Measurements from ENCODE around the gene PSAPL1.

Gene PSAPL1

DNA sequence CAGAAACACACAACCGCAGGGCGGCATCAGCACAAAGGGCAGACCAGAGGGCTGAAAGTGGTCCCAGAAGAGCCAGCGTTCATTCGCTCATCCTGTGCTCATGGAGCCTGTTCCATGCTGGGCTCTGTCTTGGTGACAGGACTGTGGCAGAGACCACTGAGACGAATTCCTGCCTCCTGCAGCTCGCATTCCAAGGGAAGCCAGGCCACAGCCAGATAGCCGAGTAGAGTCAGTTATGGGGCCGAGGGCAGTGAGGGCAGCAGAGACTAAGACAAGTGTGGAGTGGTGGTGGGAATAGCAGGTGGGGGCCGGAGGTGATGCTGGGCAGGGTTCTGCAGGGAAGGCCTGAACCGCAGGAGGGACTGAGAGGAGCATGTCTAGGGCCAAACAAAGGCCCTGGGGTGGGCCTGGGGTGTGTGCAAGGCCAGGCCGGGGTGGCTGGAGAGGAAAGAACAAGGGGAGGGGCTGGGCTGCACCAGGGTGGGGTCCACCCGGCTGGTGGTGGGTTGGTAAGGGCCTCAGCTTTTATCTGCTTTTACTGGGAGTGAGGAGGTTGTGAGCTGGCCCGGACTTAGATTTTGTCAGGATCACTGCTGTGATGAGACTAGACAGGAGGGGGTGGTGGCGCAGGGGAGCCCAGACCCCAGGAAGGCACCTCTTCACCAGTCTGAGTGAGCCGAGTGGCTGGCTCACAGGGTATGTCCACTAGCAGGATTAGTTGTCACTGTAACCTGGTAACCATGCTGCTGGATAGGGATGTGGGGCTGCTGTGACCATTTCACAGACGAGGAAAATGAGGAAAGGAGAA lies 6.3 kb downstream of the PSAPL1 start:
- no peak overlapping the region for H3K23ac ChIP-seq (ENCODE audit: low read length in 2 of 2)
- no peak overlapping the region for H3K18ac ChIP-seq (ENCODE audit: low read depth in 1 of 2, low read length in 2 of 2)
- no peak overlapping the region for H3K4me2 ChIP-seq (ENCODE audit: low read length, poor library complexity, severe bottlenecking)
- H3K36me3 ChIP-seq (ENCODE audit: control insufficient read depth in 1 of 2, insufficient read depth in 2 of 2, low read depth in 1 of 2, low read length in 2 of 2), result no peaks in the 10 kb centered on the region
- H3K79me1 ChIP-seq (replicated peaks; ENCODE audit: low read length, poor library complexity, severe bottlenecking), result no peaks in the 10 kb centered on the region
- no peak overlapping the region for H2BK12ac ChIP-seq (ENCODE audit: low read length in 2 of 2)
- no peaks in the 10 kb centered on the region for H3K9me3 ChIP-seq (ENCODE audit: control insufficient read depth, low read length)
- no peak overlapping the region for H3K27ac ChIP-seq (ENCODE audit: low read length, poor library complexity, severe bottlenecking)
- no peak overlapping the region for H3K4ac ChIP-seq (ENCODE audit: low read depth in 1 of 2, low read length in 2 of 2)
- WGBS, result 76% methylated on average over 16 of the region's 16 CpGs
- no peak overlapping the region for H2BK120ac ChIP-seq (ENCODE audit: low read depth, low read length)
- no peak overlapping the region for H3K4me3 ChIP-seq (ENCODE audit: insufficient read depth in 1 of 2, low read depth in 1 of 2, low read length in 2 of 2)
- no peak overlapping the region for H2BK5ac ChIP-seq (ENCODE audit: low read depth, low read length, poor library complexity, severe bottlenecking)
- H2AK5ac ChIP-seq (ENCODE audit: low read length, severe bottlenecking), result no peak overlapping the region
- H3K14ac ChIP-seq (ENCODE audit: low read length in 2 of 2), result no peak overlapping the region
- peak overlapping the region; percentile 22 for H4K91ac ChIP-seq (ENCODE audit: low read length)
- peak overlapping the region; percentile 8 for H2BK15ac ChIP-seq (ENCODE audit: low read depth, poor library complexity, severe bottlenecking)
- H3K9ac ChIP-seq (ENCODE audit: low read length), result no peak overlapping the region
- peaks cover 5% of the 10 kb centered on the region for H3K4me1 ChIP-seq (ENCODE audit: control insufficient read depth, insufficient read depth, low read depth, low read length)
- no peak for DNase-seq
- no peak overlapping the region for H2AFZ ChIP-seq (ENCODE audit: low read depth, low read length)
- H3K27me3 ChIP-seq (ENCODE audit: control insufficient read depth in 1 of 2, insufficient read depth in 1 of 2, low read length in 2 of 2), result peaks cover 0 to 13% of the 10 kb centered on the region in 2 experiments
- H4K8ac ChIP-seq (ENCODE audit: low read length), result no peak overlapping the region

DNA sequence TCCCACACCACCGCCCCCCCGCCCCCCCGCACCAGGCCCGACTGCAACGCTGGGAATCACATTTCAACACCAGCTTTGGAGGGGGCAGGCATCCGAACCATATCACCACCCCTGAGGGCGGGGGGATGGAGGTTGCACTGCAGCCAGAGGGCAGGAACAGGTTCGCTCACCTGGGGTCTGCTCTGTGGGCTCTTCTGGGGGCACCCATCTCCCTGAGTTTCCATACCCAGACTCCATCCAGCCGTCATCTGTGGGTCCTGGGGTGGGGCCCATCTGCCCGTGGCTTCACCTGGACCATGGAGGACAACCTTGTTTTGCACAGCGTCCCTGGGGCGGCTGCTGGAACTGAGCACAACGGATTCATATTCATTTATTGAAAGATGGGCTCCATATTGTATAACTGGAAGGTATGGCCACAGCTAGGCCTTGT lies 6.9 kb downstream of the PSAPL1 start:
- no peak overlapping the region for H2BK15ac ChIP-seq (ENCODE audit: low read depth, poor library complexity, severe bottlenecking)
- H3K9me3 ChIP-seq (ENCODE audit: control insufficient read depth, low read length), result no peaks in the 10 kb centered on the region
- no peak overlapping the region for H3K18ac ChIP-seq (ENCODE audit: low read depth in 1 of 2, low read length in 2 of 2)
- H3K9ac ChIP-seq (ENCODE audit: low read length), result no peak overlapping the region
- H3K23ac ChIP-seq (ENCODE audit: low read length in 2 of 2), result no peak overlapping the region
- no peak overlapping the region for H3K4me2 ChIP-seq (ENCODE audit: low read length, poor library complexity, severe bottlenecking)
- no peaks in the 10 kb centered on the region for H3K36me3 ChIP-seq (ENCODE audit: control insufficient read depth in 1 of 2, insufficient read depth in 2 of 2, low read depth in 1 of 2, low read length in 2 of 2)
- H3K14ac ChIP-seq (ENCODE audit: low read length in 2 of 2), result no peak overlapping the region
- 84% methylated on average over 13 of the region's 13 CpGs for WGBS
- H3K27me3 ChIP-seq (ENCODE audit: control insufficient read depth in 1 of 2, insufficient read depth in 1 of 2, low read length in 2 of 2), result peaks cover 0 to 15% of the 10 kb centered on the region in 2 experiments
- H3K4me1 ChIP-seq (ENCODE audit: control insufficient read depth, insufficient read depth, low read depth, low read length), result peaks cover 5% of the 10 kb centered on the region
- no peak overlapping the region for H3K4me3 ChIP-seq (ENCODE audit: insufficient read depth in 1 of 2, low read depth in 1 of 2, low read length in 2 of 2)
- no peak overlapping the region for H2AK5ac ChIP-seq (ENCODE audit: low read length, severe bottlenecking)
- H4K8ac ChIP-seq (ENCODE audit: low read length), result no peak overlapping the region
- H2BK120ac ChIP-seq (ENCODE audit: low read depth, low read length), result no peak overlapping the region
- no peak overlapping the region for H2AFZ ChIP-seq (ENCODE audit: low read depth, low read length)
- DNase-seq, result no peak
- H3K4ac ChIP-seq (ENCODE audit: low read depth in 1 of 2, low read length in 2 of 2), result no peak overlapping the region
- no peak overlapping the region for H2BK5ac ChIP-seq (ENCODE audit: low read depth, low read length, poor library complexity, severe bottlenecking)
- H4K91ac ChIP-seq (ENCODE audit: low read length), result no peak overlapping the region
- no peak overlapping the region for H2BK12ac ChIP-seq (ENCODE audit: low read length in 2 of 2)
- no peaks in the 10 kb centered on the region for H3K79me1 ChIP-seq (replicated peaks; ENCODE audit: low read length, poor library complexity, severe bottlenecking)
- H3K27ac ChIP-seq (ENCODE audit: low read length, poor library complexity, severe bottlenecking), result no peak overlapping the region

DNA sequence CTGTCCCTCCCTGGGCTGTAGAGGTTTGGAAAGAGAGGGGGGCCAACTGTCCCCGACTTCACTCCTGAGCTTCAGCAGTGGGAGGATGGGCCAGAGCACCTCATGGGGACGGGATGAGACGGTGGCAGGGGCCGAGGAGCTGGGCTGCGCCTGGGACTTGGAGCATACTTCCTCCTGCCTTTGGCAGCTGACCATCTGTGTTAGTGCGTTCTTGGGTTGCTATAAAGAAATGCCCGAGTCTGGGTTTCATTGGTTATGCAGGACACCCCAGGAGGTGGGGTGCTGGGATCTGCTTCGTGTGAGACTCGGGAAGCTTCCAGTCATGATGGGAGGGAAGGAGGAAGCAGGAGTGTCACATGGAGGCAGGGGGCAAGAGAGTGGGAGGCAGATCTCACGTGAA lies 7.4 kb downstream of the PSAPL1 start:
- Histone ChIP-seq H3K27me3 (ENCODE audit: control insufficient read depth in 1 of 2, insufficient read depth in 1 of 2, low read length in 2 of 2) (peaks cover 0 to 15% of the 10 kb centered on the region in 2 experiments), H3K9ac (ENCODE audit: low read length) (no peak overlapping the region), H2BK15ac (ENCODE audit: low read depth, poor library complexity, severe bottlenecking) (no peak overlapping the region), H4K91ac (ENCODE audit: low read length) (no peak overlapping the region), H3K14ac (ENCODE audit: low read length in 2 of 2) (no peak overlapping the region), H2BK120ac (ENCODE audit: low read depth, low read length) (no peak overlapping the region), H2BK5ac (ENCODE audit: low read depth, low read length, poor library complexity, severe bottlenecking) (no peak overlapping the region), H4K8ac (ENCODE audit: low read length) (no peak overlapping the region), H3K36me3 (ENCODE audit: control insufficient read depth in 1 of 2, insufficient read depth in 2 of 2, low read depth in 1 of 2, low read length in 2 of 2) (no peaks in the 10 kb centered on the region), H2AFZ (ENCODE audit: low read depth, low read length) (no peak overlapping the region), H3K4me1 (ENCODE audit: control insufficient read depth, insufficient read depth, low read depth, low read length) (peaks cover 7% of the 10 kb centered on the region), H3K9me3 (ENCODE audit: control insufficient read depth, low read length) (no peaks in the 10 kb centered on the region), H3K27ac (ENCODE audit: low read length, poor library complexity, severe bottlenecking) (no peak overlapping the region), H3K4me3 (ENCODE audit: insufficient read depth in 1 of 2, low read depth in 1 of 2, low read length in 2 of 2) (no peak overlapping the region), H2AK5ac (ENCODE audit: low read length, severe bottlenecking) (no peak overlapping the region), H3K23ac (ENCODE audit: low read length in 2 of 2) (no peak overlapping the region), H2BK12ac (ENCODE audit: low read length in 2 of 2) (no peak overlapping the region), H3K4ac (ENCODE audit: low read depth in 1 of 2, low read length in 2 of 2) (no peak overlapping the region), H3K4me2 (ENCODE audit: low read length, poor library complexity, severe bottlenecking) (no peak overlapping the region), H3K79me1 (replicated peaks; ENCODE audit: low read length, poor library complexity, severe bottlenecking) (no peaks in the 10 kb centered on the region), H3K18ac (ENCODE audit: low read depth in 1 of 2, low read length in 2 of 2) (no peak overlapping the region)
- 82% methylated on average over 10 of the region's 10 CpGs for WGBS
- no peak for DNase-seq

- H3K18ac ChIP-seq (ENCODE audit: low read depth in 1 of 2, low read length in 2 of 2), result no peak overlapping the region
These were observed 8.1 kb downstream of the PSAPL1 start for GRCh38 chr4:7426525-7427171.

More at GRCh38 chr4:7426525-7427171, 8.1 kb downstream of the PSAPL1 start:
- H3K4me1 ChIP-seq (ENCODE audit: control insufficient read depth, insufficient read depth, low read depth, low read length), result peaks cover 7% of the 10 kb centered on the region
- no peak overlapping the region for H2AK5ac ChIP-seq (ENCODE audit: low read length, severe bottlenecking)
- H3K27ac ChIP-seq (ENCODE audit: low read length, poor library complexity, severe bottlenecking), result no peak overlapping the region
- no peak overlapping the region for H4K91ac ChIP-seq (ENCODE audit: low read length)
- H3K27me3 ChIP-seq (ENCODE audit: control insufficient read depth in 1 of 2, insufficient read depth in 1 of 2, low read length in 2 of 2), result peaks cover 0 to 15% of the 10 kb centered on the region in 2 experiments
- no peak overlapping the region for H2AFZ ChIP-seq (ENCODE audit: low read depth, low read length)
- H2BK12ac ChIP-seq (ENCODE audit: low read length in 2 of 2), result no peak overlapping the region
- no peaks in the 10 kb centered on the region for H3K79me1 ChIP-seq (replicated peaks; ENCODE audit: low read length, poor library complexity, severe bottlenecking)
- no peak overlapping the region for H3K9ac ChIP-seq (ENCODE audit: low read length)
- no peak overlapping the region for H3K4ac ChIP-seq (ENCODE audit: low read depth in 1 of 2, low read length in 2 of 2)
- H2BK5ac ChIP-seq (ENCODE audit: low read depth, low read length, poor library complexity, severe bottlenecking), result no peak overlapping the region
- H2BK120ac ChIP-seq (ENCODE audit: low read depth, low read length), result no peak overlapping the region
- no peak overlapping the region for H3K4me3 ChIP-seq (ENCODE audit: insufficient read depth in 1 of 2, low read depth in 1 of 2, low read length in 2 of 2)
- no peak overlapping the region for H3K4me2 ChIP-seq (ENCODE audit: low read length, poor library complexity, severe bottlenecking)
- no peak overlapping the region for H4K8ac ChIP-seq (ENCODE audit: low read length)
- no peak overlapping the region for H3K14ac ChIP-seq (ENCODE audit: low read length in 2 of 2)
- DNase-seq, result no peak
- WGBS, result 84% methylated on average over 20 of the region's 20 CpGs
- H3K23ac ChIP-seq (ENCODE audit: low read length in 2 of 2), result no peak overlapping the region
- no peaks in the 10 kb centered on the region for H3K9me3 ChIP-seq (ENCODE audit: control insufficient read depth, low read length)
- no peaks in the 10 kb centered on the region for H3K36me3 ChIP-seq (ENCODE audit: control insufficient read depth in 1 of 2, insufficient read depth in 2 of 2, low read depth in 1 of 2, low read length in 2 of 2)
- no peak overlapping the region for H2BK15ac ChIP-seq (ENCODE audit: low read depth, poor library complexity, severe bottlenecking)

Data from mesenchymal stem cell (in vitro differentiated cells and primary cell).